ENCODE results near the gene E4F1. TPM values are rescaled to one million over a fixed set of nuclear protein-coding genes. Genes with fewer than 3 reads are reported as not detected.
A peak's percentile ranks its signal among the peaks of the same experiment; 100 is the strongest.

E4F1 gene
- total and polyA plus RNA-seq, 2 of the 13 experiments (the other 11 are each of a cell fraction or from before 2014, with no cell fraction given): 13.8 to 19.5 TPM

DNA sequence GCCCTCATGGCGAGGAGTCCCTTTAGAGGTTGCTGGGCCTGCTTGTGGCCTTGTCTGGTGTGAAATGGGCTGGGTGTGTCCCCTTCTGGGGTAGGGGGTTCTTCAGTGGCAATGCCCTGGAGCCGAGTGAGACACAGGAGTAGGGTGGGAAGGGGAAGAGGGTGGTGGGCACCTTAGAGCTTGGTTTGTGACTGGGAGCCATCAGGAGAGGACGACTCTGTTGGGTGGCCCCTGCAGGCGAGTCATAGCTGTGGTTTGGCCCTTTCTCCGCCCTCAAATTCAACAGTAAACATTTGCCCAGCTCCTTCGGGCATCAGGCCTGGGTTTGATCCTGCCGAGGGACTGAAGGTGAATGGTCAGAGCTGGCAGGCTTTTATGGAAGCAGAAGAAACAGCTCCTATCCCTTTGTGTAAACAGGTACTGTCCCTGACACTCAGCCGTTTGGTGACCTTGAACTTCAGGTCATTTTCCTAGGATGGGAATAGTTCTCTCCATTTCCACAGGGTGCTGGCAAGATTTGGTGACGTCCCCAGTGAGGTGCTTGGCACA lies 2.9 kb downstream of the E4F1 start (continued):
- TF ChIP-seq ZNF576 (CRISPR knock-in tag; IDR thresholded peaks at IDR 0.05): no peak
- no peak for TF ChIP-seq ZNF446 (CRISPR knock-in tag; IDR thresholded peaks at IDR 0.05)
- TF ChIP-seq ELF1 (CRISPR knock-in tag; IDR thresholded peaks at IDR 0.05): peak; percentile 39; the same call in 1 of the 2 replicates
- peak; percentile 44; the same call in 1 of the 2 replicates for TF ChIP-seq ZBTB37 (CRISPR knock-in tag; IDR thresholded peaks at IDR 0.05)
- TF ChIP-seq, protein P1, sequence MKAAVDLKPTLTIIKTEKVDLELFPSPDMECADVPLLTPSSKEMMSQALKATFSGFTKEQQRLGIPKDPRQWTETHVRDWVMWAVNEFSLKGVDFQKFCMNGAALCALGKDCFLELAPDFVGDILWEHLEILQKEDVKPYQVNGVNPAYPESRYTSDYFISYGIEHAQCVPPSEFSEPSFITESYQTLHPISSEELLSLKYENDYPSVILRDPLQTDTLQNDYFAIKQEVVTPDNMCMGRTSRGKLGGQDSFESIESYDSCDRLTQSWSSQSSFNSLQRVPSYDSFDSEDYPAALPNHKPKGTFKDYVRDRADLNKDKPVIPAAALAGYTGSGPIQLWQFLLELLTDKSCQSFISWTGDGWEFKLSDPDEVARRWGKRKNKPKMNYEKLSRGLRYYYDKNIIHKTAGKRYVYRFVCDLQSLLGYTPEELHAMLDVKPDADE (CRISPR knock-in tag; IDR thresholded peaks at IDR 0.05): no peak
- no peak for TF ChIP-seq ZBTB2 (CRISPR knock-in tag; IDR thresholded peaks at IDR 0.05; ENCODE audit: low read depth)
- TF ChIP-seq ZNF432 (CRISPR knock-in tag; IDR thresholded peaks at IDR 0.05; ENCODE audit: borderline replicate concordance): no peak
- no peak for TF ChIP-seq NR0B2 (CRISPR knock-in tag; IDR thresholded peaks at IDR 0.05)
- peak; percentile 71; the same call in 1 of the 2 replicates for TF ChIP-seq TBX3 (IDR thresholded peaks at IDR 0.05; ENCODE audit: borderline replicate concordance)
- TF ChIP-seq, protein P2, sequence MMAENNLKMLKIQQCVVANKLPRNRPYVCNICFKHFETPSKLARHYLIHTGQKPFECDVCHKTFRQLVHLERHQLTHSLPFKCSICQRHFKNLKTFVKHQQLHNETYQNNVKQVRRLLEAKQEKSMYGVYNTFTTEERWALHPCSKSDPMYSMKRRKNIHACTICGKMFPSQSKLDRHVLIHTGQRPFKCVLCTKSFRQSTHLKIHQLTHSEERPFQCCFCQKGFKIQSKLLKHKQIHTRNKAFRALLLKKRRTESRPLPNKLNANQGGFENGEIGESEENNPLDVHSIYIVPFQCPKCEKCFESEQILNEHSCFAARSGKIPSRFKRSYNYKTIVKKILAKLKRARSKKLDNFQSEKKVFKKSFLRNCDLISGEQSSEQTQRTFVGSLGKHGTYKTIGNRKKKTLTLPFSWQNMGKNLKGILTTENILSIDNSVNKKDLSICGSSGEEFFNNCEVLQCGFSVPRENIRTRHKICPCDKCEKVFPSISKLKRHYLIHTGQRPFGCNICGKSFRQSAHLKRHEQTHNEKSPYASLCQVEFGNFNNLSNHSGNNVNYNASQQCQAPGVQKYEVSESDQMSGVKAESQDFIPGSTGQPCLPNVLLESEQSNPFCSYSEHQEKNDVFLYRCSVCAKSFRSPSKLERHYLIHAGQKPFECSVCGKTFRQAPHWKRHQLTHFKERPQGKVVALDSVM (CRISPR knock-in tag; IDR thresholded peaks at IDR 0.05): no peak
- no peak for TF ChIP-seq ZNF142 (CRISPR knock-in tag; IDR thresholded peaks at IDR 0.05)
- TF ChIP-seq ZNF589 (CRISPR knock-in tag; conservative IDR thresholded peaks at IDR 0.05): no peak
- TF ChIP-seq, protein P3, sequence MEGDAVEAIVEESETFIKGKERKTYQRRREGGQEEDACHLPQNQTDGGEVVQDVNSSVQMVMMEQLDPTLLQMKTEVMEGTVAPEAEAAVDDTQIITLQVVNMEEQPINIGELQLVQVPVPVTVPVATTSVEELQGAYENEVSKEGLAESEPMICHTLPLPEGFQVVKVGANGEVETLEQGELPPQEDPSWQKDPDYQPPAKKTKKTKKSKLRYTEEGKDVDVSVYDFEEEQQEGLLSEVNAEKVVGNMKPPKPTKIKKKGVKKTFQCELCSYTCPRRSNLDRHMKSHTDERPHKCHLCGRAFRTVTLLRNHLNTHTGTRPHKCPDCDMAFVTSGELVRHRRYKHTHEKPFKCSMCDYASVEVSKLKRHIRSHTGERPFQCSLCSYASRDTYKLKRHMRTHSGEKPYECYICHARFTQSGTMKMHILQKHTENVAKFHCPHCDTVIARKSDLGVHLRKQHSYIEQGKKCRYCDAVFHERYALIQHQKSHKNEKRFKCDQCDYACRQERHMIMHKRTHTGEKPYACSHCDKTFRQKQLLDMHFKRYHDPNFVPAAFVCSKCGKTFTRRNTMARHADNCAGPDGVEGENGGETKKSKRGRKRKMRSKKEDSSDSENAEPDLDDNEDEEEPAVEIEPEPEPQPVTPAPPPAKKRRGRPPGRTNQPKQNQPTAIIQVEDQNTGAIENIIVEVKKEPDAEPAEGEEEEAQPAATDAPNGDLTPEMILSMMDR (CRISPR knock-in tag; IDR thresholded peaks at IDR 0.05): no peak
